A549 (cell line): ENCODE results near the gene TRAPPC11. TPM values are rescaled to one million over a fixed set of nuclear protein-coding genes. Genes with fewer than 3 reads are reported as not detected.

Experiments used
- ATAC-seq, 2 experiments: fragments of 200-7000 bp in 1 of 2; fragments of >200 bp in 1 of 2; cut with Nextera tagmentation in 1 of 2; cut with Tn5 transposase in 1 of 2; 3 replicates each; pipeline versions ENCODE4 v1.8.0 to v1.9.1; 2018 to 2020; ENCODE audit warnings: mild to moderate bottlenecking in 1 of 2, moderate library complexity in 1 of 2
- CTCF ChIA-PET: fragments of 300-600 bp; sonication (Branson Sonifier 250); formaldehyde crosslinking; extraction: SDS; loops from one replicate; lab custom pipeline; 2021; ENCODE audit warnings: antibody characterized with exemption, inconsistent platforms; lab: Yijun Ruan, JAX
- POLR2A ChIA-PET: fragments of 350-600 bp; formaldehyde crosslinking; extraction: SDS; loops from one replicate; lab custom pipeline; 2021; ENCODE audit warnings: antibody characterized with exemption, inconsistent platforms; lab: Yijun Ruan, JAX
- DNase-seq, 2 experiments: peaks; one replicate each; pipeline versions ENCODE4 v3.0.0 to v3.0.0-alpha.2; 2011 to 2016; ENCODE audit warnings: low read depth in 1 of 2, low spot score in 1 of 2
- FAIRE-seq: peaks from 2 replicates; lab custom pipeline; 2011; peaks lifted over from hg19 to GRCh38; lab: Jason Lieb, UNC
- H3K27ac ChIP-seq, 2 experiments: fragments of >200 bp; sonication (Bioruptor Twin); formaldehyde crosslinking; 3 replicates each; pipeline ENCODE4 v1.5.1; 2016 to 2017
- H3K4me1 ChIP-seq: fragments of >200 bp; sonication (Bioruptor Twin); formaldehyde crosslinking; 3 replicates; pipeline ENCODE4 v1.6.1; 2016
- H3K4me2 ChIP-seq: fragments of >200 bp; sonication (Bioruptor Twin); formaldehyde crosslinking; 3 replicates; pipeline ENCODE4 v1.6.1; 2016
- H3K4me3 ChIP-seq: fragments of >200 bp; sonication (Bioruptor Twin); formaldehyde crosslinking; 3 replicates; pipeline ENCODE4 v1.5.1; 2016
- H3K9me3 ChIP-seq: fragments of >200 bp; sonication (Bioruptor Twin); formaldehyde crosslinking; 3 replicates; pipeline ENCODE4 v1.6.1; 2016
- CBX2 ChIP-seq: fragments of 200-600 bp; sonication (generic); IDR thresholded peaks from 2 replicates; pipeline ENCODE4 v1.6.1; 2016; ENCODE audit warnings: low read depth, mild to moderate bottlenecking, borderline replicate concordance
- CHD2 ChIP-seq: fragments of 150-350 bp; IDR thresholded peaks from 2 replicates; pipeline ENCODE4 v1.6.1; 2014; ENCODE audit warnings: low read length; ENCODE audit not compliant: partially characterized antibody
- ESRRA ChIP-seq: fragments of 150-350 bp; IDR thresholded peaks from 2 replicates; pipeline ENCODE4 v1.6.1; 2014; ENCODE audit warnings: mild to moderate bottlenecking, low read length, borderline replicate concordance
- NPAS2 ChIP-seq: fragments of 250-450 bp; sonication (Bioruptor Pico); IDR thresholded peaks from 2 replicates; pipeline ENCODE4 v1.8.0; 2022; ENCODE audit warnings: mild to moderate bottlenecking, moderate library complexity, borderline replicate concordance
- NR3C1 ChIP-seq: fragments of >200 bp; sonication (Bioruptor Twin); formaldehyde crosslinking; IDR thresholded peaks from 3 replicates; pipeline ENCODE4 v1.6.1; 2017
- PHF8 ChIP-seq: fragments of 200-600 bp; sonication (generic); IDR thresholded peaks from 2 replicates; pipeline ENCODE4 v1.6.1; 2016; ENCODE audit warnings: low read depth, mild to moderate bottlenecking, antibody characterized with exemption, moderate library complexity, borderline replicate concordance
- RFX5 ChIP-seq: fragments of 450-650 bp; IDR thresholded peaks from 2 replicates; pipeline ENCODE4 v1.7.1; 2014; ENCODE audit warnings: antibody characterized with exemption, mild to moderate bottlenecking, moderate library complexity
- TP53 ChIP-seq: fragments of 250-450 bp; sonication (Bioruptor Pico); IDR thresholded peaks from 2 replicates; pipeline ENCODE4 v1.5.0; 2021; ENCODE audit warnings: mild to moderate bottlenecking, moderate library complexity
- ZC3H11A ChIP-seq: fragments of 450-650 bp; IDR thresholded peaks from 2 replicates; pipeline ENCODE4 v1.6.1; 2014; ENCODE audit warnings: antibody characterized with exemption, mild to moderate bottlenecking
- ZSCAN20 ChIP-seq: fragments of 250-450 bp; sonication (Bioruptor Pico); IDR thresholded peaks from 2 replicates; pipeline ENCODE4 v1.8.0; 2022; ENCODE audit warnings: mild to moderate bottlenecking, moderate library complexity
- WGBS: methylation state at CpG from one replicate; pipeline ENCODE4 v1.1.6; 2017; ENCODE audit errors: missing lambda C conversion rate; 5-methylcytosine and 5-hydroxymethylcytosine counted together
- polyA plus RNA-seq, 4 experiments: library from polyadenylated mRNA; depleted of rRNA in 3 of 4; stranded (reverse); fragments of >200 nt; fragmentation: RNase III in 1 of 4; extraction: RNeasy Plus Mini Kit Qiagen cat#74134 plus additional on column Dnase treatment in 1 of 4; gene quantifications; 2 replicates in 3 of 4; 3 replicates in 1 of 4; pipeline ENCODE4 v1.2.3, GENCODE V29; 2011 to 2017
- TF ChIP-seq, protein P1 (sequence below): fragments of 450-650 bp; IDR thresholded peaks from 2 replicates; pipeline ENCODE4 v1.6.1; 2014; ENCODE audit warnings: antibody characterized with exemption
- TF ChIP-seq, protein P2 (sequence below): fragments of 250-450 bp; sonication (Bioruptor Pico); IDR thresholded peaks from 2 replicates; pipeline ENCODE4 v1.5.0; 2020; ENCODE audit warnings: low read depth, mild to moderate bottlenecking, moderate library complexity
- TF ChIP-seq, protein P3 (sequence below): fragments of >200 bp; sonication (Bioruptor Twin); formaldehyde crosslinking; IDR thresholded peaks from 2 replicates; pipeline ENCODE4 v1.6.1; 2016
- TF ChIP-seq, protein P4 (sequence below): fragments of 200-600 bp; sonication (generic); IDR thresholded peaks from 2 replicates; pipeline ENCODE4 v1.6.1; 2016; ENCODE audit warnings: antibody characterized with exemption, mild to moderate bottlenecking, moderate library complexity
- TF ChIP-seq, protein P5 (sequence below): fragments of 150-350 bp; IDR thresholded peaks from 2 replicates; pipeline ENCODE4 v1.6.1; 2014; ENCODE audit warnings: low read depth, mild to moderate bottlenecking, low read length

TRAPPC11 gene
- polyA plus RNA-seq, 2 of the 4 experiments (the other 2 are of a cell fraction), result 10.8 to 39.8 TPM

DNA sequence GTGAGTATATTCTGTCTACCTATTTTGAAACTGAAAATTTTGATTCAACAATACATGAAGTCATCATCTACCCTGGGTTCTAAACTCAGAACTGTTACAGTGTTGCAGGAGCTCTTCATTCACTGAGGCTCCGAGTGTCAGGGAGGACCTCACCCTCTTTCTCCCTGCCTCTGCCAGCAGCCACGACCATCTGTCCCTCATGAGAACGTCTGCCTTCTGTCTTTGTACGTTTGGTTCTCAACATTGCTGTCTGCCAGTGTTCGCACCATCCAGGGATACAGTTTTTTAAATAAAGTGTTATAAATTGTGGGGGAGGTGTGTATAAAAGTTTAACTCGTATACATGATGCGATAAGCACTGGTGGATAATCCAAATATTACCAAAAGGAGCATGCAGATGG lies 55.5 kb downstream of the TRAPPC11 start:
- Histone ChIP-seq H3K27ac (no peak overlapping the region), H3K4me3 (no peak overlapping the region), H3K4me2 (no peak overlapping the region), H3K4me1 (no peaks in the 10 kb centered on the region), H3K9me3 (no peaks in the 10 kb centered on the region)
- ChIA-PET CTCF (no interaction called here), POLR2A (no interaction called here)
- 85% methylated on average over 7 of the region's 7 CpGs for WGBS
- DNase-seq, result no peak
- TF ChIP-seq ZSCAN20 (CRISPR knock-in tag) (no peak), RFX5 (no peak), CHD2 (no peak), NR3C1 (no peak), ZC3H11A (no peak), PHF8 (no peak)
- TF ChIP-seq, protein P1, sequence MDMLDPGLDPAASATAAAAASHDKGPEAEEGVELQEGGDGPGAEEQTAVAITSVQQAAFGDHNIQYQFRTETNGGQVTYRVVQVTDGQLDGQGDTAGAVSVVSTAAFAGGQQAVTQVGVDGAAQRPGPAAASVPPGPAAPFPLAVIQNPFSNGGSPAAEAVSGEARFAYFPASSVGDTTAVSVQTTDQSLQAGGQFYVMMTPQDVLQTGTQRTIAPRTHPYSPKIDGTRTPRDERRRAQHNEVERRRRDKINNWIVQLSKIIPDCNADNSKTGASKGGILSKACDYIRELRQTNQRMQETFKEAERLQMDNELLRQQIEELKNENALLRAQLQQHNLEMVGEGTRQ, result no peak
- TF ChIP-seq, protein P2, sequence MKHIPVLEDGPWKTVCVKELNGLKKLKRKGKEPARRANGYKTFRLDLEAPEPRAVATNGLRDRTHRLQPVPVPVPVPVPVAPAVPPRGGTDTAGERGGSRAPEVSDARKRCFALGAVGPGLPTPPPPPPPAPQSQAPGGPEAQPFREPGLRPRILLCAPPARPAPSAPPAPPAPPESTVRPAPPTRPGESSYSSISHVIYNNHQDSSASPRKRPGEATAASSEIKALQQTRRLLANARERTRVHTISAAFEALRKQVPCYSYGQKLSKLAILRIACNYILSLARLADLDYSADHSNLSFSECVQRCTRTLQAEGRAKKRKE, result no peak
- TF ChIP-seq, protein P3, sequence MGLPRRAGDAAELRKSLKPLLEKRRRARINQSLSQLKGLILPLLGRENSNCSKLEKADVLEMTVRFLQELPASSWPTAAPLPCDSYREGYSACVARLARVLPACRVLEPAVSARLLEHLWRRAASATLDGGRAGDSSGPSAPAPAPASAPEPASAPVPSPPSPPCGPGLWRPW, result no peak
- no peak for FAIRE-seq
- ATAC-seq, result no peak

DNA sequence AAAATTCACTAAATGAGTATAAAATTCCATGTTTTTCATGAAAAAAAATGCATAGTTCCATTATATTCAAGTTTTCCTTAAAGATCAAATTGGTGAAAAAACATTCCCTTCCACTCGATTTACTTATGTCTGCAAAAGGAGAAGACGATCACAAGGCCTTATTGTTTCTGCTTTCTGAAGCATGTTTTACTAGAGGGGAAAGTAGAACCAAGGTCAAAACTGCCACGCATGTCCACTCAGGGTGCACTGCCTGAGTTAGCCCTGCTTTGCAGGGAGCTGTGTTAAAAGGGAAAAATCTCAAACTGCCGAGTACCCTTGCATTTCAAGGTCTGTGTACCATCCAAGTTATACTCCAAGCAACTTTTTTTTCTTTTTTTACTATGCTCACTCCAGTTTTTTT lies 57.2 kb downstream of the TRAPPC11 start:
- WGBS, result 85% methylated on average over 4 of the region's 4 CpGs
- TF ChIP-seq, protein P3, result no peak
- TF ChIP-seq CBX2 (no peak), ESRRA (no peak)
- TF ChIP-seq, protein P1, result no peak
- POLR2A ChIA-PET, result no interaction called here
- no peak for FAIRE-seq
- H3K9me3 ChIP-seq, result no peaks in the 10 kb centered on the region
- no peak for DNase-seq
- no peak overlapping the region for H3K4me2 ChIP-seq
- no peak for ATAC-seq
- H3K4me1 ChIP-seq, result no peaks in the 10 kb centered on the region
- no peak overlapping the region for H3K4me3 ChIP-seq
- no peak overlapping the region for H3K27ac ChIP-seq
- CTCF ChIA-PET, result no interaction called here

DNA sequence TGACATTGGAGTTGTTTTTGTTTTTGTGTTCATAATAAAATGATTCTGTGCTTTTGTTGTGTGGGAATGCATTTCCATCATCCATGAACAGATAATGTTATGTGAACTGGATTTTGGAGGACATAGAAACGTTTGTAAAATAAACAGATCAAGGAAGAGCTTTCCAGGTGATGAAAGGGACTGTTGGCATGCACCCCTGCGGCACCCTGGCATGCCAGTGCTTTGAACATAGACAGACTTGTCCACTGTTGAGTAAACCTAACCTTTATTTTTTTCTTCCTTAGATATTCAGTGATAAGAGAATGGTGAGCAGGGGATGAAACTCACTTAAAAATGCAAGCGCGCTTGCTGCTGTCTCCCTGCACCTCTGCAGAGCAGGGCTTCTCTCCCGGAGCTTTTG lies 59.8 kb downstream of the TRAPPC11 start:
- TF ChIP-seq, protein P4, sequence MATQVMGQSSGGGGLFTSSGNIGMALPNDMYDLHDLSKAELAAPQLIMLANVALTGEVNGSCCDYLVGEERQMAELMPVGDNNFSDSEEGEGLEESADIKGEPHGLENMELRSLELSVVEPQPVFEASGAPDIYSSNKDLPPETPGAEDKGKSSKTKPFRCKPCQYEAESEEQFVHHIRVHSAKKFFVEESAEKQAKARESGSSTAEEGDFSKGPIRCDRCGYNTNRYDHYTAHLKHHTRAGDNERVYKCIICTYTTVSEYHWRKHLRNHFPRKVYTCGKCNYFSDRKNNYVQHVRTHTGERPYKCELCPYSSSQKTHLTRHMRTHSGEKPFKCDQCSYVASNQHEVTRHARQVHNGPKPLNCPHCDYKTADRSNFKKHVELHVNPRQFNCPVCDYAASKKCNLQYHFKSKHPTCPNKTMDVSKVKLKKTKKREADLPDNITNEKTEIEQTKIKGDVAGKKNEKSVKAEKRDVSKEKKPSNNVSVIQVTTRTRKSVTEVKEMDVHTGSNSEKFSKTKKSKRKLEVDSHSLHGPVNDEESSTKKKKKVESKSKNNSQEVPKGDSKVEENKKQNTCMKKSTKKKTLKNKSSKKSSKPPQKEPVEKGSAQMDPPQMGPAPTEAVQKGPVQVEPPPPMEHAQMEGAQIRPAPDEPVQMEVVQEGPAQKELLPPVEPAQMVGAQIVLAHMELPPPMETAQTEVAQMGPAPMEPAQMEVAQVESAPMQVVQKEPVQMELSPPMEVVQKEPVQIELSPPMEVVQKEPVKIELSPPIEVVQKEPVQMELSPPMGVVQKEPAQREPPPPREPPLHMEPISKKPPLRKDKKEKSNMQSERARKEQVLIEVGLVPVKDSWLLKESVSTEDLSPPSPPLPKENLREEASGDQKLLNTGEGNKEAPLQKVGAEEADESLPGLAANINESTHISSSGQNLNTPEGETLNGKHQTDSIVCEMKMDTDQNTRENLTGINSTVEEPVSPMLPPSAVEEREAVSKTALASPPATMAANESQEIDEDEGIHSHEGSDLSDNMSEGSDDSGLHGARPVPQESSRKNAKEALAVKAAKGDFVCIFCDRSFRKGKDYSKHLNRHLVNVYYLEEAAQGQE, result no peak
- no peak for TF ChIP-seq PHF8
- no peak for TF ChIP-seq TP53
- TF ChIP-seq, protein P5, sequence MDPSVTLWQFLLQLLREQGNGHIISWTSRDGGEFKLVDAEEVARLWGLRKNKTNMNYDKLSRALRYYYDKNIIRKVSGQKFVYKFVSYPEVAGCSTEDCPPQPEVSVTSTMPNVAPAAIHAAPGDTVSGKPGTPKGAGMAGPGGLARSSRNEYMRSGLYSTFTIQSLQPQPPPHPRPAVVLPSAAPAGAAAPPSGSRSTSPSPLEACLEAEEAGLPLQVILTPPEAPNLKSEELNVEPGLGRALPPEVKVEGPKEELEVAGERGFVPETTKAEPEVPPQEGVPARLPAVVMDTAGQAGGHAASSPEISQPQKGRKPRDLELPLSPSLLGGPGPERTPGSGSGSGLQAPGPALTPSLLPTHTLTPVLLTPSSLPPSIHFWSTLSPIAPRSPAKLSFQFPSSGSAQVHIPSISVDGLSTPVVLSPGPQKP, result no peak
- no peak for TF ChIP-seq NPAS2 (CRISPR knock-in tag)
- no peak for DNase-seq
- WGBS, result 77% methylated on average over 5 of the region's 5 CpGs
- Histone ChIP-seq H3K27ac (no peak overlapping the region), H3K4me1 (no peaks in the 10 kb centered on the region), H3K4me3 (no peak overlapping the region), H3K9me3 (no peaks in the 10 kb centered on the region), H3K4me2 (no peak overlapping the region)
- no peak for ATAC-seq
- ChIA-PET POLR2A (no interaction called here), CTCF (no interaction called here)
- FAIRE-seq, result no peak
